WTC11 (cell line): ENCODE measurements around the gene SKP1. TPM values are rescaled to one million over a fixed set of nuclear protein-coding genes. Genes with fewer than 3 reads are reported as not detected.

Experiments used
- ATAC-seq: fragments of 200-7000 bp; cut with Tn5 transposase; 2 replicates; pipeline ENCODE4 v1.10.0; 2021; ENCODE audit warnings: mild to moderate bottlenecking, moderate library complexity
- CTCF ChIA-PET: fragments of 300-600 bp; sonication (Branson Sonifier 250); formaldehyde crosslinking; loops from one replicate; lab custom pipeline; 2021; ENCODE audit warnings: antibody characterized with exemption; lab: Charles Lee
- POLR2A ChIA-PET: fragments of 350-600 bp; sonication (Branson Sonifier 250); formaldehyde crosslinking; loops from one replicate; lab custom pipeline; 2021; ENCODE audit warnings: antibody characterized with exemption; lab: Charles Lee
- DNase-seq: peaks from one replicate; pipeline ENCODE4 v3.0.0; 2021; ENCODE audit warnings: low spot score
- H3K27ac Mint-ChIP-seq: 2 replicates; pipeline ENCODE4 v1.8.0; 2021; ENCODE audit warnings: mixed read lengths
- H3K27me3 Mint-ChIP-seq: 2 replicates; pipeline ENCODE4 v1.8.0; 2021; ENCODE audit warnings: low read depth, mild to moderate bottlenecking, moderate library complexity, mixed read lengths
- H3K36me3 Mint-ChIP-seq: 2 replicates; pipeline ENCODE4 v1.8.0; 2021; ENCODE audit warnings: mixed read lengths
- H3K4me1 Mint-ChIP-seq: 2 replicates; pipeline ENCODE4 v1.8.0; 2022; ENCODE audit warnings: mixed read lengths
- H3K4me3 Mint-ChIP-seq: 2 replicates; pipeline ENCODE4 v1.8.0; 2021; ENCODE audit warnings: mild to moderate bottlenecking, moderate library complexity, mixed read lengths
- H3K9me3 Mint-ChIP-seq: 2 replicates; pipeline ENCODE4 v1.8.0; 2021; ENCODE audit warnings: mixed read lengths
- ATF1 ChIP-seq: sonication (generic); formaldehyde crosslinking; IDR thresholded peaks from 2 replicates; pipeline ENCODE4 v1.8.1; 2023; ENCODE audit warnings: mild to moderate bottlenecking, moderate library complexity, missing genetic modification reagents
- ETV6 ChIP-seq: sonication (generic); formaldehyde crosslinking; IDR thresholded peaks from 2 replicates; pipeline ENCODE4 v1.8.1; 2022; ENCODE audit warnings: mild to moderate bottlenecking, missing genetic modification reagents
- FOXP1 ChIP-seq: sonication (generic); formaldehyde crosslinking; IDR thresholded peaks from 2 replicates; pipeline ENCODE4 v1.8.0; 2022; ENCODE audit warnings: missing genetic modification reagents, mild to moderate bottlenecking, moderate library complexity, borderline replicate concordance
- GTF2I ChIP-seq: fragments of 250-450 bp; sonication (Bioruptor Pico); conservative IDR thresholded peaks from 2 replicates; pipeline ENCODE4 v1.4.0; 2021; ENCODE audit warnings: mild to moderate bottlenecking
- HMGA2 ChIP-seq: fragments of 250-450 bp; sonication (Bioruptor Pico); IDR thresholded peaks from 2 replicates; pipeline ENCODE4 v1.4.0; 2021; ENCODE audit warnings: mild to moderate bottlenecking, moderate library complexity
- JAZF1 ChIP-seq: fragments of 250-450 bp; sonication (Bioruptor Pico); IDR thresholded peaks from 2 replicates; pipeline ENCODE4 v1.9.0; 2021; ENCODE audit warnings: moderate library complexity, mild to moderate bottlenecking, inconsistent platforms
- NFYB ChIP-seq: sonication (generic); formaldehyde crosslinking; conservative IDR thresholded peaks from 2 replicates; pipeline ENCODE4 v1.8.0; 2022; ENCODE audit warnings: low read depth, missing genetic modification reagents
- NR1H2 ChIP-seq: sonication (generic); formaldehyde crosslinking; IDR thresholded peaks from 2 replicates; pipeline ENCODE4 v1.9.0; 2021; ENCODE audit warnings: mild to moderate bottlenecking, moderate library complexity, missing genetic modification reagents
- RORB ChIP-seq: fragments of 250-450 bp; sonication (Bioruptor Pico); IDR thresholded peaks from 2 replicates; pipeline ENCODE4 v1.9.0; 2021; ENCODE audit warnings: mild to moderate bottlenecking
- SP1 ChIP-seq: sonication (generic); formaldehyde crosslinking; conservative IDR thresholded peaks from 2 replicates; pipeline ENCODE4 v1.8.1; 2022; ENCODE audit warnings: missing genetic modification reagents
- TCF7 ChIP-seq: sonication (generic); formaldehyde crosslinking; IDR thresholded peaks from 2 replicates; pipeline ENCODE4 v1.8.0; 2022; ENCODE audit warnings: mild to moderate bottlenecking, low read depth, missing genetic modification reagents, moderate library complexity
- TEAD1 ChIP-seq: sonication (generic); formaldehyde crosslinking; IDR thresholded peaks from 2 replicates; pipeline ENCODE4 v1.8.0; 2022; ENCODE audit warnings: mild to moderate bottlenecking, missing genetic modification reagents
- TP53 ChIP-seq: sonication (generic); formaldehyde crosslinking; IDR thresholded peaks from 2 replicates; pipeline ENCODE4 v1.8.1; 2023; ENCODE audit warnings: mild to moderate bottlenecking, missing genetic modification reagents
- USF1 ChIP-seq: sonication (generic); formaldehyde crosslinking; IDR thresholded peaks from 2 replicates; pipeline ENCODE4 v1.8.0; 2022; ENCODE audit warnings: mild to moderate bottlenecking, missing genetic modification reagents
- ZBTB43 ChIP-seq: sonication (generic); formaldehyde crosslinking; IDR thresholded peaks from 2 replicates; pipeline ENCODE4 v1.8.1; 2023; ENCODE audit warnings: mild to moderate bottlenecking, missing genetic modification reagents
- ZNF281 ChIP-seq: sonication (generic); formaldehyde crosslinking; IDR thresholded peaks from 2 replicates; pipeline ENCODE4 v1.8.0; 2023; ENCODE audit warnings: mild to moderate bottlenecking, missing genetic modification reagents
- ZNF416 ChIP-seq: fragments of 250-450 bp; sonication (Bioruptor Pico); IDR thresholded peaks from 2 replicates; pipeline ENCODE4 v1.9.0; 2021; ENCODE audit warnings: mild to moderate bottlenecking, inconsistent platforms
- ZNF671 ChIP-seq: fragments of 250-450 bp; sonication (Bioruptor Pico); IDR thresholded peaks from 2 replicates; pipeline ENCODE4 v1.8.0; 2021; ENCODE audit warnings: mild to moderate bottlenecking
- total RNA-seq: library from RNA; stranded (reverse); gene quantifications from 3 replicates; pipeline ENCODE4 v1.2.3, GENCODE V29; 2021
- TF ChIP-seq, protein P1 (sequence below): fragments of 250-450 bp; sonication (Bioruptor Pico); conservative IDR thresholded peaks from 2 replicates; pipeline ENCODE4 v1.9.0; 2021; ENCODE audit warnings: mild to moderate bottlenecking
- TF ChIP-seq, protein P2 (sequence below): fragments of 250-450 bp; sonication (Bioruptor Pico); IDR thresholded peaks from 2 replicates; pipeline ENCODE4 v1.9.0; 2021; ENCODE audit warnings: moderate library complexity, mild to moderate bottlenecking, inconsistent platforms, borderline replicate concordance
- TF ChIP-seq, protein P3 (sequence below): sonication (generic); formaldehyde crosslinking; IDR thresholded peaks from 2 replicates; pipeline ENCODE4 v1.8.1; 2023; ENCODE audit warnings: mild to moderate bottlenecking, missing genetic modification reagents, moderate library complexity

The SKP1 gene
- total RNA-seq, 1 experiment from 2014 or later: 285 TPM

DNA sequence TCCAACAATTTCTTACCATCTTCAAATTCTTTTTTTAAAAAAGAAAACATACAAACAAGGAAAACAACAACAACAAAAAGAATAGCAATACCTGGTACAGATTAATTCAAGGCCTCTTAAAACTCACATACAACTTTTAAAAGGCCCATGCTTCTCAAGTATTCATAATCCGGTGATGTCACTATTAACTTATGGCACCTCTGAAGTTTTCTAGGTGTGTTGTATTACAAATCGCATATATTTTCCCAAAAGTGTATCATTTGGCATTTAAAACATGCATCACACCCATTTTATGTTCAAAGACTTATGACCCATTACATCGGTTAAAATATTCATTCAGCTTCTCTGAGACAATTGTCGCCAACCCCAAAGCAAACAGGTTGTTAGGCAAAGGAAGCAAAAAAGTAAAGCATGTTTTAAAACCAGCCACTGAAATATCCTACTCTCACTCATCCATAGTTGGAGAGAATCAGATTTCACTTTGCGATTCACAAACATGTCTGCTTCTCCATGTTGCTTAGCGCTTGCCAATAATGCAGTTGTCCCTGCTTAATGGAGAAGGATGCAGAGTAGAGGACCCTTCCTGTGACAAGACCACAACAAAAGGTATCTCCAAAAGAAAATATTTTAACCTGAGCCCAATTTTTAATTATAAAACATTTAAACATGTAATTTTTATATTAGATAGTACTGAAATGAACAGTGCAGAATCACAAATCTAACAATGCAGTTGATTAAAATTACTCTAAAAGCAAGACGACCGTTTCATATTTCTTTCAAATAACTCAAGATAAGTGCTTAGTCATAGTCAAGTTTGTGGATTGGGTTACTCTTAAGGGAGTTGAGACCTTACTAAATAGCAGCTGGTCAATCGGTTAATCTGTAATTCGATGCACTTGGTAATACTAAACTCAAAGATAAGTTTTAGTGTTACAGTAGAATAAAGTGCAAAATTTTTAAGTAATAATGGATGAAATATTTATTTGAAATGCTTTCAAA, 1.6 kb downstream of the SKP1 start:
- ATAC-seq (no peak), DNase-seq (no peak)
- no peak overlapping the region; the same call in 1 of the 2 replicates for H3K27ac Mint-ChIP-seq
- POLR2A ChIA-PET: interaction anchor here (0.9 to 2.7 kb wide), 3 partner anchors 13 to 583 kb away, joined by 3 to 26 read pairs (median 3); partner anchors contain the start of genes DDX46 and PPP2CA
- H3K4me1 Mint-ChIP-seq: peaks cover 15% of the 10 kb centered on the region
- no peaks in the 10 kb centered on the region for H3K27me3 Mint-ChIP-seq
- CTCF ChIA-PET: interaction anchor here (1.1 kb wide), 1 partner anchor 136 kb away, joined by 3 read pairs; no protein-coding TSS in a partner anchor
- H3K4me3 Mint-ChIP-seq: peak overlapping the region; percentile 93
- H3K9me3 Mint-ChIP-seq: no peaks in the 10 kb centered on the region
- TF ChIP-seq GTF2I: no peak
- TF ChIP-seq, protein P1, sequence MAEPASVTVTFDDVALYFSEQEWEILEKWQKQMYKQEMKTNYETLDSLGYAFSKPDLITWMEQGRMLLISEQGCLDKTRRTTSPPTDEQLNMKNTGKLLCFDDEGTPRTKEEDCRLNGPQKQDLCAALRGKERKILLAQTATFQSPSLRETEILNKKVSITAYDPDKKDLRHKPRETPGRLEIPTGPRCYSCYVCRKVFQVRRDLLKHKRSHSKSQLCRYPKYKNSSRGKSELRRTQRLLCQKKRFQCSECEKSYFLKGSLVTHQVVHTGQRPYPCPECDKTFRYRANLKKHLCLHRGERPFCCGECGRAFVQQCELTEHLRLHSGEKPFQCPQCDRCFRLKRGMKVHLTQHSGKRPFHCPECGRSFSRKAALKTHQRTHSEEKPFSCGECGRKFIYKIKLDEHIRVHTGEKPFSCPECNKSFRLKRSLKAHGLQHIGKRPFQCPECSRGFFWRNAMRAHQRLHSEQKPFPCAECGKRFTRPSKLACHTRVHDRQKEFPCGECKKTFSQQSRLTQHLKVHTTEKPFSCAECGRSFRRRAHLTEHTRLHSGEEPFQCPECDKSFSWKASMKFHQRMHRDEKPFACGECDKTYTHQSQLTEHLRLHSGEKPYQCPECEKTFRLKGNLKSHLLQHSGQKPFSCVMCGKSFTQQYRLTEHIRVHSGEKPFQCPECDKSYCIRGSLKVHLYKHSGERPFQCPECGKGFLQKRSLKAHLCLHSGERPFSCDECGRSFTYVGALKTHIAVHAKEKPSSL (CRISPR knock-in tag): no peak
- TF ChIP-seq ETV6 (CRISPR knock-in tag): no peak
- TF ChIP-seq TEAD1: no peak
- no peak for TF ChIP-seq HMGA2
- TF ChIP-seq ATF1 (CRISPR knock-in tag): no peak
- no peak for TF ChIP-seq JAZF1 (CRISPR knock-in tag)
- TF ChIP-seq, protein P2, sequence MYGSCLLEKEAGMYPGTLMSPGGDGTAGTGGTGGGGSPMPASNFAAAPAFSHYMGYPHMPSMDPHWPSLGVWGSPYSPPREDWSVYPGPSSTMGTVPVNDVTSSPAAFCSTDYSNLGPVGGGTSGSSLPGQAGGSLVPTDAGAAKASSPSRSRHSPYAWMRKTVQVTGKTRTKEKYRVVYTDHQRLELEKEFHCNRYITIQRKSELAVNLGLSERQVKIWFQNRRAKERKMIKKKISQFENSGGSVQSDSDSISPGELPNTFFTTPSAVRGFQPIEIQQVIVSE (CRISPR knock-in tag): no peak
- no peak for TF ChIP-seq RORB (CRISPR knock-in tag)
- TF ChIP-seq TCF7 (CRISPR knock-in tag): no peak
- no peak for TF ChIP-seq ZNF281 (CRISPR knock-in tag)
- TF ChIP-seq, protein P3, sequence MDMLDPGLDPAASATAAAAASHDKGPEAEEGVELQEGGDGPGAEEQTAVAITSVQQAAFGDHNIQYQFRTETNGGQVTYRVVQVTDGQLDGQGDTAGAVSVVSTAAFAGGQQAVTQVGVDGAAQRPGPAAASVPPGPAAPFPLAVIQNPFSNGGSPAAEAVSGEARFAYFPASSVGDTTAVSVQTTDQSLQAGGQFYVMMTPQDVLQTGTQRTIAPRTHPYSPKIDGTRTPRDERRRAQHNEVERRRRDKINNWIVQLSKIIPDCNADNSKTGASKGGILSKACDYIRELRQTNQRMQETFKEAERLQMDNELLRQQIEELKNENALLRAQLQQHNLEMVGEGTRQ (CRISPR knock-in tag): no peak
- peaks cover 35% of the 10 kb centered on the region for H3K36me3 Mint-ChIP-seq

DNA sequence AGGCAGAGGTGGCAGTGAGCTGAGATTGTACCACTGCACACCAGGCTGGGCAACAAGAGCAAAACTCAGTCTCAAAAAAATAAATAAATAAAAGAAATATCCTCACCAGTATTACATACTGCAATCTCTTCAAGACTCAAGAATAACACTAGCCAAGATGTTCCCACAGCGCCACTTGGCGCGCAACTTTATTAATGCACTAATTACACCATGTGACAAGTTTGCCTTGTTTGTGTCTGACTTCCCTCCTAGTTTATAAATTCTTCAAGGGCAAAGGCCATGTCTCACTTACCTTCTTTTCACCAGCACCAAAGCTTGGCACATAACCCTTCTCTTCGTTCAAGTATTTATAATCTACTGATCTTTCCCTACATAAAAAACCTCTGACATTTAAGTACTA, 4.8 kb downstream of the SKP1 start:
- CTCF ChIA-PET: interaction anchor here (1.2 kb wide), 1 partner anchor 132 kb away, joined by 3 read pairs; no protein-coding TSS in a partner anchor
- Mint-ChIP-seq H3K4me1 (peaks cover 10% of the 10 kb centered on the region), H3K27ac (no peak overlapping the region), H3K36me3 (peaks cover 56% of the 10 kb centered on the region), H3K9me3 (no peaks in the 10 kb centered on the region), H3K4me3 (no peak overlapping the region), H3K27me3 (no peaks in the 10 kb centered on the region)
- POLR2A ChIA-PET: no interaction called here
- TF ChIP-seq ZBTB43 (CRISPR knock-in tag): no peak
- no peak for TF ChIP-seq NR1H2 (CRISPR knock-in tag)
- no peak for TF ChIP-seq FOXP1 (CRISPR knock-in tag)
- TF ChIP-seq ZNF671 (CRISPR knock-in tag): no peak
- no peak for TF ChIP-seq TP53 (CRISPR knock-in tag)
- TF ChIP-seq NFYB (CRISPR knock-in tag): no peak
- no peak for TF ChIP-seq ZNF416
- no peak for TF ChIP-seq USF1 (CRISPR knock-in tag)
- no peak for TF ChIP-seq SP1 (CRISPR knock-in tag)
- ATAC-seq (no peak), DNase-seq (no peak)
